GM21737 (cell line): ENCODE measurements around the gene SLC20A1.

Experiments
- ATAC-seq: cut with Tn5 transposase; IDR thresholded peaks from one replicate; pipeline ENCODE4 v1.9.1; 2021; ENCODE audit warnings: mild to moderate bottlenecking, moderate library complexity; ENCODE audit not compliant: unreplicated experiment

SLC20A1 gene

DNA sequence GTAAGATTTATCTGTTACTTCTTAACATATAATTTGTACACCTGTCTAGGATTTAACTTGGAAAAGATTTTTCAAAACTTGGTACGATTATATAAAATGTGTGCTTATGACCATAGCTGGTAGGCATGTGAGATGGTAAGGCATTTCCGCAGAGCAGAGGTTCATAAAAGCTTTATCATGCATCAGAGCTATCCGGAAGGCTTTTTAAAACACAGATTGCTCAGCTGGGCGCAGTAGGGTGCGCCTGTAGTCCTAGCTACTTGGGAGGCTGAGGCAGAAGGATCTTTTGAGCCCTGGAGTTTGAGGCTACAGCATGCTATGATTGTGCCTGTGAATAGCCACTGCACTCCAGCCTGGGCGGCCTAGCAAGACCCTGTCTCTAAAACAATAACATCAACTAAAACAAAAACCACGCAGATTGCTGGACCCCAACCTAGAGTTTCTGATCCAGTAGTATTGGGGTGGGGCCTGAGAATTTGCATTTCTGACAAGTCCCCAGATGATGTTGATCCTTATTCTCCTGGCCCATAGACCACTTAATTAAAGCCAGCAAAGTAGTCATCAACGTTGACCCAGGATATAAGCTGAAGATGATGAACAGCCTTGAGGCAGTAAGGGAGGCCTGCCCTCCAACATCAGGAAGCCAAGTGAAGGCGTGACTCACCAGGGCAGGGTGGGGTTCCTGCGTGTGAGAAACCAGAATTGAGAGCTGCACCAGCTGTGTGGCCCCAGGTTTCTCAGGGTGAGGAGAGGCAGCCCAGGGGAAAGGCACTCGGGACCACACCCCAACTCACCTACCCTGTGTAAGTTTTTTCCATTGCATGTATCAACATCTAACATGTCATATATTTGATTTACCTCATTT lies 21.6 kb upstream of the SLC20A1 start:
- peak; percentile 72 for ATAC-seq

DNA sequence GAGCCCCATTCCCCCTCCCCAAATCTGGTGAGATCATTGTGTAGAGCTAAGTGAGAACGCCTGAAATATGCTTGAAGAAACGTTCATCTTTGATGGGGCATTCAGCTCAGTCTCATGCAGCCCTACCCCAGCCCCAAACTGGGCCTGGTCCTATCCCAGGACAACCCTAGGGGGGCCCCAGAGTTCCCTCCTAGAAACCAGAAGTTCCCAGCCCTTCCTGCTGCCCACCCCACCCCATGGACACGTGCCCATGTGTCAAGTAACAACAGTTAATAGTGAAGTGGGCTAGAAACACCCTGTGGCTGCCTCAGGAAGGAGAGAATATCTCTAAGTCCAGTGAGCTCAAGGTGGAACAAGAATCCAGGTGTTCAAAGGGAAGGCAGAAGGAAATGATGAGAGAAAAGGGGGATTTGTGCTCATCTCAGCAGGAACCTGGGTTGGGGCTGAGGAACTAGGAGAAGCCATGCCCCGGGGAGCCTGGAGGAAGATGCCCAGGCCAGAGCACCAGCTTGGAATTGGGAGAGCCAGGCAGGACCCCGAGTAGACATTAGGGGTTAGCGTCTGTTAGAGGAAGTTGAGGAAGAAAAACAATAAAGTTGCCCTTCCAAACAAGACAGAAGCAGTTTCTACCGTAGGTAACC lies 20.1 kb upstream of the SLC20A1 start:
- ATAC-seq: no peak

DNA sequence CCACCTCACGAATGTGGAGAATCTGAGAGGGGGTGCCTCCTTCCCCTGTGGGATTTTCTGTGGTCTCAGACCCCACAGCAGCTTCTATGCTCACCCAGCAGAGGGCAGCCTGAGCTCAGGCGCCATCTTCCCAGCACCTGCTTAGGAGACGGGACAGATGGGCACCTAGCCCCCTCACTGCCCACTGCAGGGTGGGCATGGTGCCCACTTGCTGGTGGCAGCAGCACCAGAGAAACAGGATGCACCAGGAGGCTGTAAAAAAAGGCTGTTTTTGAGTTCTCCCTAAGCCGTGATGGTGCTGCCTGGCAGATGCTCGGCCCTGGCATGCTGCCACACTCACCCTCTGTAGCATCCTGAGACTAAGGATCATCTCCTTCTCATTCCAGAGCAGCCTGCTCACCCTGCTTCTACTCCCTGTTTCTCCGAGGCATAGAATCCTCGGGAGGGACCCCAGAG lies 19.1 kb upstream of the SLC20A1 start:
- ATAC-seq: peak; percentile 48

DNA sequence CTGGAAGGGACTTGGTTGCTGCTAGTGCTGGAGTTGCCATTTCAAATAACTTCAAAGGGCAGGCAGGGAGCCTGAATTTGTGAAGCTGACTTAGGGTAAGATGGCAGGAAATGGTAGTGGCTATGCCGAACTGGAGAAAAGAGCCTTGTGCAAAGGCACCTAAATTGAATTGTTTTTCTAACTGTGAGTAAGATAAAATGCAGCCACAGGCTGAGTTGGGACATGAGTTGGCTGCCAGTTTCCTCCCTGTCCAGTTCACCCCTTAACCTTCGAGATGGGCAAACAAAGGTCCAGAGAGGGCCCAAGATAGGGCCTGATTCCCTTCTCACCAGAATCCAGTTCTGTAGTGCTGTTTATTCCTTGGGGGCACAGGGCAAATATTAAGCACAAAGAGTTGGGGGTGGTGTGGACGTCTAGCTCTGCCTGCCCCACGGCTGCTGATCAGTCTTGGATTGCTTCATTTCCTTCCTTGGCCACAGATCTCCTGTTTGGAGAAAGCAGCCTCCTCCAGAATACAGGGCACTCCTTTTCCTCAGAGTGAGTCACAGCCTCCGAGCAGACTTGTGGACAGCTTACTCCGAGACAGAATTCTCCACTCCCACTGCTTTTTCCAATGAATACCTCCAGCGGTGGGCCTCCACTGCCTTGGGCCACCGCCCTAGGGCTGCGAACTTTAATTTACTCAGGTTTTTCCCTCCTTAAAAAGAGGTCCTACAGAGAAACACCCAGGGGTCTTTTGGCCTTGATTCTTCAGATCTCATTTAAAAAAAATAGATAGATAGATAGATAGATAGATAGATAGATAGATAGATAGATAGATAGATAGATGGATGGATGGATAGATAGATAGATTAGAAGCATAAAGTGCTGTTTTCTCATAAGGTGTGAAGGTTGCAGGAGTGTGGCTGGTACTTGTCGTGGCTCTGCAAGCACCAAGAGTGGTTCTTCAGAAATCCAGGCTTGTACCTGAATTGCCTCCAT lies 18.4 kb upstream of the SLC20A1 start:
- no peak for ATAC-seq

DNA sequence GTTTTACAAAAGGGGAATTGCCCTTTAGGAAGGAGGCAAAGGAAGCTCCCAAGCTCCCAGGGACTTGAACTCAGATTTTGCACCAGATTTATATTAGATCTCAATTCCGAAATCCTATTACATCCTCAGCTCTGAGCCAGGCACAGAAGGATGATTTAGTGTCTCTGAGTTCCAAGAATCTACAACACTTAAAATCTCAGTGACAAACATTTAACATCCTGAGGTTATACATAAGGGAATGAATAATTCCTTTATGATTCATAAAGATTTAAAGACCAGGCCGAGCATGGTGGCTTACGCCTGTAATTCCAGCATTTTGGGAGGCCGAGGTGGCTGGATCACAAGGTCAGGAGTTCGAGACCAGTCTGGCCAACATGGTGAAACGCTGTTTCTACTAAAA lies 16.5 kb upstream of the SLC20A1 start:
- no peak for ATAC-seq

DNA sequence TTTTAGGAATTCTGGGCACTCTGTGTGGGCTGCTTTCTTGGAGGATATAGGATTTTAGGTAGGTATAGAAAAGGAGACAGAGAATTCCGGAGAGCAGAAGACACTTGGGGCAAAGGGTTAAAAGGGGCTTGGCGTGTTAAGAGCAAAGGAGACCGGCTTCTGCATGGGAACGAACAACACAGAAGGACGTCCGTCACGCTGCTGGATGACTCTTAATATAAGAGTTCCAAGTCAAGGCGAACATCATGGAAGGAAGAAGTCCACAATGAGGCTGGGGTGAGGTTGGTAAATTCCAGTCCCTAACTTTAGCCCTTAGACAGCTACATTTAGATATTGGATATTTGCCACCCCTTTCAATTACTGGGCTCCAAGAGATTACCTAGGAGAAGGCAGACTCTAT lies 15.9 kb upstream of the SLC20A1 start:
- ATAC-seq: no peak

DNA sequence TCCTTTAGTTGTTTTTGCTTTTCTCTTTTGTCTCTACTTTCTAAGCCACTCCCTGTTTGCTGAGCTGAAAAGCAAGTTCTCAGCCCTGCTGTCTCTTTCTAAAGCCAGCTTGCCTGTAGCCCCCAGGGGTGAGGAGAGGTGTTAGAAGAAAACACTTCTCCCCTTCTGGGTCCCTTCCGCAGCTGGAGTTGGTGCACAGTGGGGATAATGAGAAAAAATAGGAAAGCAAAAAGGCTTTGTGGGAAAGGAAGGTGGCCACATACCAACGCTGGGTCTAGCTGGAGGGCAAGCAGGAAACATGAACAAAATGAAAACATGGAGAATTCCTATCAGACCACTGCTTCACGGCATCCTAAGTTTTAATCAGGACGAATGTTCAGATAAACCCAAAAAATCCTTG lies 15.5 kb upstream of the SLC20A1 start:
- ATAC-seq: no peak

DNA sequence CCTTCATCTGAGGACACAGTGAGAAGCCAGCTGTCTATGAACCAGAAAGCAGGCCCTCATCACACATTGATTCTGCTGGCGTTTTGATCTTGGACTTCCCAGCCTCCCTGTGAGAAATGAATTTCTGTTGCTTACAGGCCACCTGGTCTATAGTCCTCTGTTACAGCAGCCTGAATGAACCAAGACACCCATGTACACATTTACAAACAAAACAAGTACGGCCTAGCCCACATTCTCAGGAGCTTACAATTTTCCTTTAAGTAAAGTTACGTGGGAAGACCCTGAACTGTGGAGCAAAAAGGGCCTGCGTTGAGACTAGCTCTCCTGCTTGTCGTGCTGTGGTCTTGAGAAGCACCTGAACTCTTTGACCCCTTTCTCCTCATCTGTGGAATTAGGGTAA lies 12.0 kb upstream of the SLC20A1 start:
- ATAC-seq: no peak

DNA sequence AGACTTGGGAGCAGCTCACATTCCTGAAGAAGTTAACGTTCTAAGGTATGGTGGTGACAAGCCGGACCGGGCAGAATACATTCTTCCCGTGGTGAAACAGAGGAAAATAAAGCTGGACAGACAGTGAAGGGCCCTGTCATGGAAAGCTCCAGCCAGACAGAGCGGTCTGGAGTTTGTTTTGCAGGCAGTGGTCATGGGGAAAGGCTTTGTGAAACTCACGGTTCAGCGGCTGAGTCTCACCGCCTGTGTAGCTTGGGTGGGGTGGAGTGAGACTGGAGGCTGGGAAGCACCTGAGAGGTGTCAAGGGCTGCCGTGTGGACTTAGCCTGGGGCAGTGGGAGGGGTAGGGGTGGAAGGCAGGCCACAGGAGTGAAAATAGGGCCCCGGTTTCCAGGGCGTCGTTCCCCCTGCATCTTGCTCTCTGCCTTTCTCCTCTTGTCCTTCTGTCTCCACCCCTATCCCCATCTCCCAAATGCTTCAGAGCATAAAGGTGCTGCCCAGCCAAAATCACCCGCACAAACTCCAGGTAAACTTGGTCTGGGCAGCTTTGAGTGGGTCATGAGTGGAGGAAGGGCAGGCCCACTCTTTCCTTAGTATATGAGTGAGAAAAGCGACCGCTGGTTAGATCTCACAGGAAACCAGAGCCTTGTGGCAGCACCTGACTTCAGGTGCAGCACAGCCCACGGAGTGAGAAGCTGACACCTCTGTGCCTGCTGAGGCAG lies 11.4 kb upstream of the SLC20A1 start:
- ATAC-seq: no peak

DNA sequence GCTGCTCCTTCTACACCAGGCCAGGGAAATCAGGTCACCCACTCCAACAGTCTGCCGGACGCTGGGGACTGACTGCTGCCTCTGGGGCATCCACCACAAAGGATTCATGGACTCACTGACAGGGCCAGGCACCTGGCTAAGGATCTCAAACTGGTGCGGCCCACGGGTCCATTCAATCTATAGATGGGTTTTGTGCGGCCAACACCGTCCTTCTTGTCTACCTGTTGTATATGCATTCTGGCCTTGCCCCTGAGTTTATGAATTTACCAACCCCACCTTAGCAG lies 10.9 kb upstream of the SLC20A1 start:
- no peak for ATAC-seq

DNA sequence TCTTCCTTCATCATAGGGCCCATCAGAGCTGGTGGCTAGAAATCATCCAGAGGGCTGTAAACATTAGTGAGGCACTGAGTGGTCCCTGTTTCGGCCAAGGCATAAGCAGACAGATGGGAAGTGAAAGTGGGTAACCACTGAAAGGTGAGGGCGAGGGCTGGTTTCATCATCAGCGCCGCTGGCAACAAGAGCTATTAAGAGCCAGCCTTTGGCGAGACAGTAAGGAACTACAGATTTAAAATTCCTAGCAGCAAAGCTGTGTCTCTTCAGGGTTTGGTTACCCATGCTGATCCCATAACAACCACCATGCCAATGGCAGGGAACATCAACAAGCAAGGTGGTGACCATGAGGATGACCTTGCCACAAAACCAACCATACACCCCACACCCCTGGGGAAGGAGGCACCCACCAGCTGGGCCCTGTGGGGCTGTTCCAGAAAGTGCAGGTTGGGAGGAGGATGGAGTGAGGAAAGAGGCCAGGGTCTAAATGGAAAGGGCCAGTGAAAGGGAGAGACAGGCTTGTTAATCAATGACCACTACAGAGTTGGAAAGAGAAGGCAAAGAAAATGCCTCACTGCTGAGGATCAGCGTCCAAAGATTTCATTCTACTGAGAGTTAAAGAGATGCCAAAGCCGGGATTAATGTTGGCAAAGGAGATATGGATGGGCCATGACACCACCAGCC lies 9.0 kb upstream of the SLC20A1 start:
- ATAC-seq: peak; percentile 81

DNA sequence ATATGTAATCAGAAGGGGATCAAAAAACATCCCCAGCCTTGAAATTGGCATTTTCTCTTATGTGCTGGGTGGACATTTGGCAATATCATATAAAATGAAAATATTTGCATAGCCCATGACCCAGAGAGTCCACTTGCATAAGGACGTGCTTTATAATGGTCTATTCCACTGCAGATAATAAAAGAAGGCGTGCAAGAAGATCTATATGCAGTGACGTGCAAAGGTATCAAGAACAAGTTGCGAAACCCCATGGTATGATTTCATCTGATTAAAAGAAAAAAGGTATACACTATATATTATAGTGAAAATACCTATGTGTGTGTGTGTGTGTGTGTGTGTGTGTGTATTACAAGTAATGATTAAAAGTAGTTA lies 8.5 kb upstream of the SLC20A1 start:
- no peak for ATAC-seq

DNA sequence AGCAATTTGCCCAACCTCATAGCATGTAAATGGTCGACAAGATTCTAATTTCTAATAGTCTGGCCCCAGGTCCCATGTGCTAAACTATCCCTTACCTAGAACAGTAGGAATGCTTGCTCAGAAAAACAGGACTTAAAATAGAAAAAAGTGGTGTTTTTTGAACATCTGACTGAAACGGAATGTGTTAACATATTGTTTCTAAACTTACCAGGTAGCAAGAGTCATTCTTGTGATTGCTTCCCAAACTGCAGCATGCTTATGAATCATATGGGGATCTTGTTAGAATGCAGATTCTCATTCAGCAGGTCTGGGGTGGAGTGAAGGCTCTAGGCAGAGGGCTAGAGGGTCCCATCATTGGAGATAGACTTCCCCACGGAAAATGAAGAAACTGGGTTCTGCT lies 5.8 kb upstream of the SLC20A1 start:
- no peak for ATAC-seq

DNA sequence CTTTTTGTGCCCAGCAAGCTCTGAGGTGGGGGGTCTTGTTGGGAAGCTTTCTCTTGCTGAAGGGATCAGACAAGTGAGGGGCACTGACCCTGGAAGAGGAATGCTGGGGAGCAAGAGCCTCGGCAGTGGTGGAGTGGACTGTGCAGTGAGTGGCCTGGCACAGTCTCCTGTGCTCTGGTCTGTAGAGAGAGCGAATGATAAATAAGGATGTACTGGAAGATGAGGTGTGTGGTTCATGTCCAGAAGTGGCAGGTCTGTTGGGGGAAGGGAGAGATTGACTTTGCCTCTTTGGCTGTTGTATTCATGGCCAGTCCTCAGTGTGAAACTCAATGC lies 5.3 kb upstream of the SLC20A1 start:
- ATAC-seq: no peak

DNA sequence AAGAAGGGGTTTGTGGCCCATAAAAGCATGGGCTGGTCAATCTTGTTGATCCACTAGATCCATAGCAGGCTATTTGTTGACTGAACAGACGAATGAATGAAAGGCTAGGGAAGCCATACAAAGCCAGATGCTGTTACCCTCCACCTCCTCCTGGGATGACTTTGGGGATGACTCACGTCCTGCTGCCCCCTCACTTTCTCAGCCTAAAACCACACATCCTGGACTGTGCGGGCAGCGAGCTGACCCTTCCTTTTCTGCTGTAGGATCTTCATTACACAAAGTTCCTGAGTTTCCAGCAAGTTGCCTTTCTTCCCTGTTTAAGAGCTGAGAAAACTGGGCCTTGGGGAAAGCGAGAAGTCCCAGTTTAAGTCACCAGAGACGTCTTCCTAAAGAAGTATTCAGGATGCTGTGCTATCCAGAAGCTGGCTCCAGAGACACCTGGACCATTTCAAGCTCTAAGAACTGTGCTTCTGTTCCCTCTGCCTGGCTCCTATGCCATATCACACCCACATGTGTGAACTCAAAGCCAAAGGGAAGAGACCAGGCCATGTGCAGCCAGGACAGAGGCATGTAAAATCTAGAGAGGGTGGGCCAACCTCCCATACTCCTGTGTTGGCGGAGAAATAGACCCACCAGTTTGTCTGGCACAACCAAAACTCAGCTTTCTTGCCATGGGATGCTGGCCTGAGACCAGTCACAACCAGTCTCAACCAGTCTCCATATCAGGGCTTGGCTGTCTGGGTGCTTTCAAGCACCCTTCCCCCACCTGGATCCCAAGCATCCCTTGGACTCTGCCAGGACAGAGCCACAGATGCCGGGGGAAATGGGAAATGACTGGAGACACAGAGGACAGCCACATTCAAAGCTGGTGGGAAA lies 4.7 kb upstream of the SLC20A1 start:
- no peak for ATAC-seq

DNA sequence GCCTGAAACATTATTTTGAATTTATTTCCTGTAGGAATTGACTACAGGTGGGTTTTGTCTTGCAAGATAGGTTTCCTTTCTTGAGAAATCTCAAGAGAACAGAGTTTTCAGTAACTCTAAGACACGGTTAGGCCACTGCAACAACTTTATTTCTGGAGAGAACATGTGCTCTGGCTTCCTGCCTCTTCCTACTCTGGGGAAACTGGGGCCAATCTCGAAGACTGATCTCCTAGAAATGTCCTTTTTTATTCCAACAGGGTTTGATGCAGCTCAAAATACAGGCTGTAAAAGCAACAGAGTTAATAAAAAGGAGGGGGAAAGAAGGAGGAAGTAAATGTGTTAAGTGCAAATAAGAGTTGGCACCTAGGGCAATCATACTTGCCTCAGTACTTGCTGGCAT lies 4.0 kb upstream of the SLC20A1 start:
- no peak for ATAC-seq

DNA sequence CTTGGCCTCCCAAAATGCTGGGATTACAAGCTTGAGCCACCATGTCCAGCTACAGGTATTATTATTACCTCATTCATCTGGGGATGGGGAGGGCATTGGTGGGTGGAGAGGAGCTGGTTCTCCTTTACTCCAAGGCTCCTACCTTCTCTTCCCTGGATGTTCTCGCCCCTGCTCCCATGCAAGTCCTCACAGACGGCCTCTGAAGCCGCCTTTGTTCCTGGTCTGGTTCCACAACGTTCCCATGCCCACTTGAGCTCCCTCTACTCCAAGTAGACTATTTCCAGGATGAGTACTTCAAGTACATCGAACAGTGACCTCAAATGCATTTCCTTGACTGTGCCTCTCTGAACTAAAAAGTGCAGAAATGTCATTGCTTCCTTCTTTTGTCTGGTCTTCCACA lies 3.2 kb upstream of the SLC20A1 start:
- no peak for ATAC-seq

DNA sequence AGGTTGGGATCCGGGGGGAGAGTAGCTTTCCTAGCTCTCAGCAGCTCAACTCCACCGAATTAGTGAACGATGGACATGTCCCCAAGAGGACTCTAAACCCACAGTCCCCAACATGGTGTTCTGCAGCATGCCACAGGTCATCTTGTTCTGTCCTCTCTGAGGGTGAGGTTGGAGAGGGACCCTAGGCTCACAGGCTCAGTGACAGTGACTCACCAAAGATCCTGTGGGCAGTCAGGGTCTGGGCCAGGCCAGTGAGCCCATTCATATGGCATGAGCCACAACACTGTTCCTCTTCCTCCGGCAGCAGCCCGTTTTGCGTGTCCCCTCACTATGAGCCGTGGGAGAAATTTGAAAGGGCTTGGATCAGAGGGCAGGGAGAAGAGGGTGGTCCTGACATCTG lies 2.8 kb upstream of the SLC20A1 start:
- ATAC-seq: no peak

DNA sequence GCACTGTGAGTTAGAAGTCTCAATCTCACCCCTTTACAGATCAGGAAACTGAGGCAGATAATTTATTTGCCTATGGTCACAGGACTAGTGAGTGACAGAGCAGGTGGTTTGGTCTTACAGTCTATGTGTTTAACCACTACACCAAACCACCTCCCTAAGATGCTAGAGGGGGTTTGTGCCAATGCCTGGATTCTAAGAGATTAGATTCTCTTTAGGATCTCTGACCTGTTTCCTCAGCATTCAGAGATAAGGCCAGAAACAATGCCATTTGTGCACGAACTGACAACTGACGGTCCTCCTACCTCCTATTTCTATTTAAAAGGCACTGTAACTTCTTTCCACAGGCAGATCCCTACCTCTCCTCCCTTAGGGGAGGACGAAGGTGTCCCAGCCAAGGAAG lies 2.3 kb upstream of the SLC20A1 start:
- no peak for ATAC-seq
